GM19467 (cell line): ENCODE measurements around the gene CELA1.
"Not testable (repeated sequence)": the region's sequence is repeated elsewhere in the genome, so short reads cannot be mapped to it uniquely, and the experiment has no call there.

Source experiments
- ATAC-seq: cut with Tn5 transposase; IDR thresholded peaks from one replicate; pipeline ENCODE4 v1.9.1; 2021; ENCODE audit warnings: mild to moderate bottlenecking, moderate library complexity; ENCODE audit not compliant: unreplicated experiment

Gene CELA1

GRCh38 chr12:51349026-51349425, 2.5 kb upstream of the CELA1 start:
- ATAC-seq, result no peak

- no peak for ATAC-seq
Observed at GRCh38 chr12:51348116-51348515, 1.6 kb upstream of the CELA1 start.

GRCh38 chr12:51345681-51346080, 798 bp downstream of the CELA1 start:
- ATAC-seq, result no peak

GRCh38 chr12:51343201-51343600, 3.3 kb downstream of the CELA1 start:
- no peak for ATAC-seq

GRCh38 chr12:51342416-51342815, 4.1 kb downstream of the CELA1 start:
- no peak for ATAC-seq

GRCh38 chr12:51341251-51342007, 5.0 kb downstream of the CELA1 start:
- ATAC-seq, result no peak

GRCh38 chr12:51339750-51340149, 6.7 kb downstream of the CELA1 start:
- no peak for ATAC-seq

- not testable (repeated sequence) for ATAC-seq
Observed at GRCh38 chr12:51337336-51337735, 9.1 kb downstream of the CELA1 start.

- no peak for ATAC-seq
Observed at GRCh38 chr12:51335931-51336330, 10.5 kb downstream of the CELA1 start.

GRCh38 chr12:51334764-51335163, 11.7 kb downstream of the CELA1 start:
- ATAC-seq, result no peak

GRCh38 chr12:51333536-51333935, 12.9 kb downstream of the CELA1 start:
- no peak for ATAC-seq

- no peak for ATAC-seq
Observed at GRCh38 chr12:51330186-51330585, 16.3 kb downstream of the CELA1 start.

- ATAC-seq, result no peak
Observed at GRCh38 chr12:51329742-51330141, 16.7 kb downstream of the CELA1 start.

GRCh38 chr12:51328587-51328986, 17.9 kb downstream of the CELA1 start:
- no peak for ATAC-seq

- ATAC-seq, result peak; percentile 39
Observed at GRCh38 chr12:51326698-51327439, 19.6 kb downstream of the CELA1 start.

GRCh38 chr12:51324953-51325352, 21.5 kb downstream of the CELA1 start:
- no peak for ATAC-seq

GRCh38 chr12:51323966-51324895, 22.2 kb downstream of the CELA1 start, which contains the start of gene BIN2:
Gene BIN2, minus strand, starts transcription at chr12:51324174. Its CDS starts 72 bp downstream, at chr12:51324102.
- ATAC-seq, result peak; percentile 51

GRCh38 chr12:51323317-51323960, 23.0 kb downstream of the CELA1 start:
- no peak for ATAC-seq

GRCh38 chr12:51322452-51322851, 24.0 kb downstream of the CELA1 start:
- no peak for ATAC-seq

- ATAC-seq, result no peak
Observed at GRCh38 chr12:51321882-51322281, 24.6 kb downstream of the CELA1 start.
